M059J (cell line): ENCODE data around the gene KRTCAP3. TPM values are rescaled to one million over a fixed set of nuclear protein-coding genes. Genes with fewer than 3 reads are reported as not detected.
"Not testable (repeated sequence)": the region's sequence is repeated elsewhere in the genome, so short reads cannot be mapped to it uniquely, and the experiment has no call there.

ENCODE experiments used
- DNase-seq: peaks from one replicate; pipeline ENCODE4 v3.0.0-alpha.2; 2012; ENCODE audit warnings: low read depth
- total RNA-seq: library from RNA; depleted of rRNA; stranded (reverse); fragments of >200 nt; shearing (Covaris generic); gene quantifications from 2 replicates; pipeline ENCODE4 v1.2.3, GENCODE V29; 2014; rRNA removed

The KRTCAP3 gene, protein sequence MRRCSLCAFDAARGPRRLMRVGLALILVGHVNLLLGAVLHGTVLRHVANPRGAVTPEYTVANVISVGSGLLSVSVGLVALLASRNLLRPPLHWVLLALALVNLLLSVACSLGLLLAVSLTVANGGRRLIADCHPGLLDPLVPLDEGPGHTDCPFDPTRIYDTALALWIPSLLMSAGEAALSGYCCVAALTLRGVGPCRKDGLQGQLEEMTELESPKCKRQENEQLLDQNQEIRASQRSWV
- total RNA-seq = not detected in 2 replicates

DNA sequence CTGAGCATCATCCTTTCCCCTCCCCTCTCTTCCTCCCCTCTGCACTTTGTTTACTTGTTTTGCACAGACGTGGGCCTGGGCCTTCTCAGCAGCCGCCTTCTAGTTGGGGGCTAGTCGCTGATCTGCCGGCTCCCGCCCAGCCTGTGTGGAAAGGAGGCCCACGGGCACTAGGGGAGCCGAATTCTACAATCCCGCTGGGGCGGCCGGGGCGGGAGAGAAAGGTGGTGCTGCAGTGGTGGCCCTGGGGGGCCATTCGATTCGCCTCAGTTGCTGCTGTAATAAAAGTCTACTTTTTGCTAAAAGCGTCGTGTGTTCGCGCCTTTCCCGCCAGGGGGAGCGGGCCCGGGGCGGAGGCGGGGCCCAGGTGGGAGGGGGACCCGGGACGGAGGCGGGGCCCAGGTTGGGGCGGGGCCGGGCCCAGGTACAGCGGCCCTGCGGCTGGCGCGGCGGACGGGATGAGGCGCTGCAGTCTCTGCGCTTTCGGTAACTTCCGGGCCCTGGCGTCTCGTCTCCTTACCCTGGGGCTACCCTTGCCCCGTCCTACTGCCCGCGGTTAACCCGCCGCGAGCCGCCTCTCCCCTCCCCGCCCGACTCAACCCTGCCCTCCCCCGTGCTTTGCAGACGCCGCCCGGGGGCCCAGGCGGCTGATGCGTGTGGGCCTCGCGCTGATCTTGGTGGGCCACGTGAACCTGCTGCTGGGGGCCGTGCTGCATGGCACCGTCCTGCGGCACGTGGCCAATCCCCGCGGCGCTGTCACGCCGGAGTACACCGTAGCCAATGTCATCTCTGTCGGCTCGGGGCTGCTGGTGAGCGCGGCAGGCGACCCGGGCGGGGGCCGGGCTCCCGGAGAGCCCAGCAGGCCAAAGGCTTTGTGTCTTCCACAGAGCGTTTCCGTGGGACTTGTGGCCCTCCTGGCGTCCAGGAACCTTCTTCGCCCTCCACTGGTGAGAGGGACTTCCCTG is at the start of gene KRTCAP3:
Gene KRTCAP3 (plus strand): TSS at position 424 of the 962 bp plus-strand sequence. CDS start 32 bp downstream, at position 456.
- no peak for DNase-seq

DNA sequence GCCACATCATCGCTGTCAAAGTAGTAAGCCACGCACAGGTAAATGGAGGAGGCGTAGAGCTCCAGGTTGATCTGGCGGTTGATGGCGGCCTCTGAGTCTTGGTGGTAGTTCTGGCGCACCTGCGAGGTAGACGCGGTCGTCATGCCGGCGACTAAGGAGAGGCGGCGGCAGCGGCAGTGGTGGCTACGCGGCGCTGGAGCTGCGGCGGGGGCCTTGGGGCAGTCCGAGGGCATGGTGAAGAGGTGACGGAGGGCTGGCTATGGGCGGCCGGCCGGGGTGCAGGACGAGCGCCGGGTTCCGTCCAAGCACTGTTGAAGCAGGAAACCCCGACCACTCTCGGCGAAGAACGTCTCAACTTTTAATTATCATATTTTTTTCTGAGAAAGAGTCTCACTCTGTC is 49.0 kb upstream of the KRTCAP3 start:
- no peak for DNase-seq

DNA sequence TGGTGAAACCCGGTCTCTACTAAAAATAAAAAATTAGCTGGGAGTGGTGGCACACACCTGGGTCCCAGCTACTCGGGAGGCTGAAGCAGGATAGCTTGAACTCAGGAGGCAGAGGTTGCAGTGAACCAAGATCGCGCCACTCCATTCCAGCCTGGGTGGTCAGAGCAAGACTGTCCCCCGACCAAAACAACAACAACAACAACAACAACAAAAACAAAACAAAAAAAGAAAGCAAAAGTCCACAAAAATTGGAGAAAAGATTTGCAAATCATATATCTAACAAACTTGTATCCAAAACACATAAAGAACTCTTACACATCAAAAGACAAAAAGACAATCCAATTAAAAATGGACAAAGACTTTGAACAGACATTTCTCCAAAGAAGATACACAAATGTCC is 43.2 kb upstream of the KRTCAP3 start:
- no peak for DNase-seq

DNA sequence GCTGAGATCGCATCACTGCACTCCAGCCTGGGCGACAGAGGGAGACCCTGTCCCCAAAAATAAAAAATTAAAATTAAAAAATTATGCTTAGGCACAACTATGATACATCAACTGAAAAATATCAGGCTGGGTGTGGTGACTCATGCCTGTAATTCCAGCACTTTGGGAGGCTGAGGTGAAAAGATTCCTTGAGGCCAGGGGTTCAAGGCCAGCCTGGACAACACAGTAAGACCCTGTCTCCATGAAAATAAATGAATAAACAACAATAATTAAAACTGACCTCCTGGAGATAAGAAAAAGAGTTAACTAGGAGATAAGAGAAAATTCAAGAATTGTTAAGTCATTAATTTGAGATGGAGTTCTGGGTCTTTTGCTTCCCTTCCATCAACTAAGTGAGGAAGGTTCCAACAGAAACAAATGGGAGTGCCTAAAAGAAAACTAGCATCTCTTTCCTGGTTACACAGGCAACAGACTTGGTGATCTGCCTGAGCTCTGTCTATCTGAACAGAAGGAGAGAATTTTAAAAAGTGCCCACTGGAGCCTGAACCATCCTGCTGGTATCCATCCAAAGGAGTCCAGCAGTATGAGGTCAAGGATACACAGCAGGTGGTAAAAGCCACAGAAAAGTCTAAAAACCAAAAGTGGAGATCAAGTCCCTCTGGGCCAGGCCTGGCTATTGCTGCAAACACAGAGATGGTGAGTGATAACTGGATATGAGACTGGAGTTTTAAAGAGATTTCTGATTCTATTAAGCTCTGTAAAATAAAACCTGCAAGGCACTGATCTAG is 41.6 kb upstream of the KRTCAP3 start:
- peak; percentile 36 for DNase-seq

DNA sequence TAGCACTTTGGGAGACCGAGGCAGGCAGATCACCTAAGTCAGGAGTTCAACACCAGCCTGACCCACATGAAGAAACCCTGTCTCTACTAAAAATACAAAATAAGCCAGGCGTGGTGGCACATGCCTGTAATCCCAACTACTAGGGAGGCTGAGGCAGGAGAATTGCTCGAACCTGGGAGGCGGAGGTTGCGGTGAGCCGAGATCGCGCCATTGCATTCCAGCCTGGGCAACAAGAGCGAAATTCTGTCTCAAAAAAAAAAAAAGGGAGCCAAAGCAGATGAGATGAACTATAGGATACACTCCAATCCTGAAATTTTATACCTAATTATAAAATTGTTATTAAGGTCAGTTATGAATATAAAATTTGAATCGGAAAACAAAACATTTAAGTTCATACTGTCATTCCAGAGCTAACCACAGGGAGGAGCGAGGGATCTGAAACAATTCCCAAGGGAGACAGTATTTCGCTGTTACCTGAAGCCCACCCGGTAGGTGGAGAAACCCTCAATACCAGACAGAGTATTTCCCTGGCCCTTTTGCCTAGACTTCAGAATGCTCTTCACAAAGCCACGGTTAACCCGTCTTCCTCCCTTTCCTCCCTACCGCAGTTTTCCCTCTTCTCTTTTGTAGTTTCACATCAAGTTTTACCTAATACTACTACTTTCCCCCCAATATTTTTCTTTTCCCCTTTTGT is 34.2 kb upstream of the KRTCAP3 start:
- peak; percentile 49 for DNase-seq

DNA sequence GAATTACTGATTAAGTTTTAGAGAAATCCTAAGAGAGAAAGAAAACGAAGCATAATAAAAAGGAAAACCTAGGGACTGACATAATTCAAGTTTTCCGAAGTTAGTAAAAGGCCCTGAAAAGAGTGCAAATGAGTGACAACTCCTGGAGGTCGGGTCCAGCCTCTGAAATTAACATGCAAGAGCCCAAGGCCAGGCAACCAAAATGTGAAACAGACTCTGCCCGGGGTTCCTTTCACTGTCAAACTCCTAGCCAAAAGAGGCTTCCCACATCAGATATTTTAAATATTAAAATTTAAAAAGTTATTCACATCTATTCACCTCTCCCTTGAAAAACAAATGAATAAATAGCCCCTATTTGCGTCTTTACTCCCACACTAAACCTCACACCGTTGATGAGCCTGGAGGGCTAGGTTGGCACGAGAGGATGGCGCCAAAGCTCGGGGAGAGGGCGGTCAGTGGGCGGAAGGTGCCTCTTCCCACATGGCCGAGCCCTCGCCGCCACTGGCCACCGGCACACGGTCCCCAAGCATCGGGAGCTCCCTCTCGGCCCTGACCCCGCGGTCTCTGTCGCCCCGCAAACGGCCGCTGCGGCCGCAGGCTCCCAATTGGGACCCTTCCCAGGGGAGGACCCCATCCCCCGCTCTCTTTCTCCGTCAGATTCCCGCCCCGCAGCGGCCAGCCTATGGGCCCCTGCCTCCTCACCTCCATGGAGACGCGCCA is 33.4 kb upstream of the KRTCAP3 start:
- peak; percentile 41 for DNase-seq

DNA sequence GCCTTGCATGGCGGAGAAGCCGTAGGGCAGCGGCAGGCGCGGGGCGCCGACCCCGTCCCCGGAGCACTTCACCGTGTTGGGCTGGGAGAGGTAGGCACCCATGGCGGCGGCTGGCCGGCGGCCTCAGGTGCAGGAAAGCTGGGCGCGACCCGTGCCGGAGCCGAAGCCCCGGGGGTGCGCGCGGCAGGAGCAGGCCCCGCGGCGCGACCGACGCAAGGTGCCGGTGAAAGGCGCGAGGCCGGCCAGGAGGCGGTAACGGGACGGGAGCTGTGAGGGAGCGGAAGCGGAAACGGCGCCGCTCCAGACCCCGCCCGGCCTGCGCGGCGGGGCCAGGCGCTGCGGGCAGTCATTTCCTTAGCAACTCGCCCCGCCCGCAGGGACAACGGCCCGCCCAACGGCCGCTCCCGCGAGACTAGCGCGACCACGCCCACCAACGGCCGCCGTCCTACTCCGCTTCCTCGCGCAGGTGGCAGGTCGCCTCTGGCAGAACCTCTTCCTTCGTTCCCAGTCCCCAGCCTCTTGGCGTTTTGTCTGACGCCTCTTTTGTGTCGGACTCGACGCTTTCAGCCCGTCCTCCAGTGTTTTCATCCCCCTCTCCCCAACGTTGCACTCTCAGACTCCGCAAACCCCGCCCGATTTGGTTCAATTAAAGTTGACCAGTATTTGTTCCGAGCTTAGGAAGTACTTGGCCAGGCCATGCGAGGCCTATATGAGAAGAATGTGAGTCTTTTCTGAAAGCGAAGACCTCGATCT is 32.7 kb upstream of the KRTCAP3 start, which contains the start of gene PPM1G:
Gene PPM1G (minus strand): TSS at position 271 of the 753 bp plus-strand sequence. CDS start 169 bp downstream, at position 102.
- DNase-seq = peak; percentile 91

DNA sequence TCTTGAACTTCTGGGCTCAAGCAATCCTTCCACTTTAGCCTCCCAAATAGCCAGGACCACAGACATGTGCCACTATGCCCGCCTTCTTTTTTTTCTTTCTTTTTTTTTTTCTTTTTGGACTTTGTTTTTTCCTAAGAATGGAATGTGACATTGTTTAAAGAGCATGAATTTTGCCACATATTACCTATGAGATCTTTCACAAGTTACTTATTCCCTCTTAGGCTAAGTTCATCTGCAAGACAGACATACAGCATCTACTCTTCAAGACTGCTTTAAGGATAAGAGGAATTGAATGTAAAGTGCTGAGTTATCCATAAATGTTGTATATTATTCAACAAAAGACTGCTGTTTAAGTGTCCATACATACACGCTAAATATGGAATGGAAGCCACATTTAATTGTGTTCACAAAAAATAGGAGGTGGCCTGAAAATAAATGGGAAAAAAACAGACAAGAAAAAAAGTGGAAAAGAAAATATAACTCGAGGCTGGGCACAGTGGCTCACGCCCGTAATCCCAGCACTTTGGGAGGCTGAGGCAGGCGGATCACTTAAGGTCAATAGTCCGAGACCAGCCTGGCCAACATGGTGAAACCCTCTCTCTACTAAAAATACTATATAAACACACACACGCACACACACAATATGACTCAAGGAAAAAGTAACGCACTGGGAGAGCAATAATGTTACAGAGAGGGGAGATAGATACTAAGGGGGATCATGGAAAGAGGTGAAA is 29.6 kb upstream of the KRTCAP3 start:
- DNase-seq = no peak

DNA sequence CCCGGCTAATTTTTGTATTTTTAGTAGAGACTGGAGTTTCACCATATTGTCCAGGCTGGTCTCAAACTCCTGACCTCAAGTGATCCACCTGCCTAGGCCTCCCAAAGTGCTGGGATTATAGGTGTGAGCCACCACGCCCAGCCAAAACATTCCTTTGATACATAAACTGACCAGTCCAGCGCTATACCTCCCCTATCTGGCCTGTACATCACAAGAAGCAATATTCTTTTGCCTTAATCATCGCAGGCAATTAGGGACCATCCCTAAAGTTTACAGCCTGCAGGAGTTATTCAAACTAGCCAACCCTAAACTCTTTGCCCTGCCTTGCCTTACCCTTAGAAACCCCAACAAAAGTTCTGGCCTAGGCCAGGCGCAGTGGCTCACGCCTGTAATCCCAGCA is 26.0 kb upstream of the KRTCAP3 start:
- no peak for DNase-seq

DNA sequence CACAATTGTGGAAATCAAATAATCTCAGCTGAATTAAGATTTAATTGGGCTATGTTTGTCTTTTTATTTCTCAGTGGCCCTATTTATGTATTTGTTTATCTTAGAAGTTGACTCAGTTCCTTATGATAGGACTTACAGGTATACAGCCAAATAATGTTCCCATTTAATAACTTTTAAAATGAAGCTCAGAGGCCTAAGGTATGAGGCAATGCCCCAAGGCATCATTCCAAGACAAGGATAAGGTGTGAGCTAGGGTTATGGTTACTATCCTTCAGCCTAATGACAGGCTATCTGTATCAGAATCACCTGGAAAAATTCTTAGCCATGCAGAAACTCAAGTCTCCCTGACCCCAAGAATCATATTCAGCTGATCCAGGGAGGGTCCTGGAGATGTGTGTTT is 21.2 kb upstream of the KRTCAP3 start:
- no peak for DNase-seq

DNA sequence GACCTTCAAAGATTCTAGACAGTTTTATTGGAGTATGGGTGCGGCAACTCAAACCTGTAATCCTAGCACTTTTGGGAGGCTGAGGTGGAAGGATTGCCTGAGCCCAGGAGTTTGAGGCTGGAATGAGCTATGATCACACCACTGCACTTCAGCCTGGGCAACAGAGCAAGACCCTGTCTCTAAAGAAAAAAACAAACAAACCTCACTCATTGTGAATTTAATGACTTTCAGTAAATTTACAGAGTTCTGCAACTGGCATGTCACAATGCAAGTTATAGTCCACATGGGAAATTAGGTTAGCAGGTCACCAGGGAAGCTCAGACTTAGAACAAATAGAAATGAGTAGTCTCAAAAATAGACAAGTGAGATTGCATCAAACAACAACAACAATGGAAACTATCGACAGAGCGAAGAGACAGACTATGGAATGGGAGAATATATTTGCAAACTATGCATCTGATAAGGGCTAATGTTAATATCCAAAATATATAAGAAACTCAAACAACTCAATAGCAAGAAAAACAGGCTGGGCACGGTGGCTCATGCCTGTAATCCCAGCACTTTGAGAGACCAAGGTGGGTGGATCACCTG is 20.4 kb upstream of the KRTCAP3 start:
- no peak for DNase-seq

DNA sequence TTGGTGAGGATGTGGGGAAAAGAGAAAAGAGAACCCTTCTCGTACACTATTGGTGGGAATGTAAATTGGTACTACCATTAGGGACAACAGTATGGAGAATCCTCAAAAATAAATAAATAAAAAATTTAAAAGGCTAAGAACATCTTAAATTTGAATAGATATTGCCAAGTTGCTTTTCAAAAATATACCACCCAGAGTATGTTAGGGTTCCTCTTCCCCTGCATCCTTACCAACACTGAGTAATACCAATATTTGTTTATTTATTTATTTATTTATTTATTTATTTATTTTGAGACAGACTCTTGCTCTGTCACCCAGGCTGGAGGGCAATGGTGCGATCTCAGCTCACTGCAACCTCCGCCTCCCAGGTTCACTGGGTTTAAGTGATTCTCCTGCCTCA is 19.2 kb upstream of the KRTCAP3 start:
- DNase-seq = no peak

DNA sequence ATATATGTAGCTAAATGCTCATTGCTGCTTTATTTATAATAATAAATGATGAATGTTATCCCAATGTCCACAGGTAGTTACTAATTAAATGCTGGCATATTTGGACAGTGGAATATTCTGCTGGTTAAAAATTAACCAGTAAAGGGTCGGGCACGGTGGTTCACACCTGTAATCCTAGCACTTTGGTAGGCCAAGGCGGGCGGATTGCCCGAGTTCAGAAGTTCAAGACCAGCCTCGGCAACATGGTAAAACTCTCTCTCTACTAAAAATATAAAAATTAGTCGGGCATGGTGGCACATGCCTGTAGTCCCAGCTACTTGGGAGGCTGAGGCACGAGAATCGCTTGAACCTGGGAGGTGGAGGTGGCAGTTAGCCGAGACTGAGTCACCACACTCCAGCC is 17.1 kb upstream of the KRTCAP3 start:
- not testable (repeated sequence) for DNase-seq

DNA sequence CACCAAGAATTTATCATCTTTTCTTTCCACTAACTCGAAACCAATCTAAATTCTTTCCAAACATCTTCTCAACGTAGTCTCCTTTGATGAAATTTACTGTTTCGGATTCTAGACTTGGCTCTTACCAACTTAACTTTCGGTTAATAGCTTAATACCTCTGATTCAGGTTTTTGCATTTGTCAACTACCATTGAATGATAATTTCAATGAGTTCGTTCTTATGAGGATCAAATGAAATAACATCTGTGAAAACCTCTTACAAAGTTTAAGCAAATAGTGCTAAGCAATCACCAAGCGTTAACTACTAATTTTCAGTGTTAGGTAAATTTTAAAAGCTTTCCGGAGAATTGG is 14.3 kb upstream of the KRTCAP3 start:
- DNase-seq = no peak

DNA sequence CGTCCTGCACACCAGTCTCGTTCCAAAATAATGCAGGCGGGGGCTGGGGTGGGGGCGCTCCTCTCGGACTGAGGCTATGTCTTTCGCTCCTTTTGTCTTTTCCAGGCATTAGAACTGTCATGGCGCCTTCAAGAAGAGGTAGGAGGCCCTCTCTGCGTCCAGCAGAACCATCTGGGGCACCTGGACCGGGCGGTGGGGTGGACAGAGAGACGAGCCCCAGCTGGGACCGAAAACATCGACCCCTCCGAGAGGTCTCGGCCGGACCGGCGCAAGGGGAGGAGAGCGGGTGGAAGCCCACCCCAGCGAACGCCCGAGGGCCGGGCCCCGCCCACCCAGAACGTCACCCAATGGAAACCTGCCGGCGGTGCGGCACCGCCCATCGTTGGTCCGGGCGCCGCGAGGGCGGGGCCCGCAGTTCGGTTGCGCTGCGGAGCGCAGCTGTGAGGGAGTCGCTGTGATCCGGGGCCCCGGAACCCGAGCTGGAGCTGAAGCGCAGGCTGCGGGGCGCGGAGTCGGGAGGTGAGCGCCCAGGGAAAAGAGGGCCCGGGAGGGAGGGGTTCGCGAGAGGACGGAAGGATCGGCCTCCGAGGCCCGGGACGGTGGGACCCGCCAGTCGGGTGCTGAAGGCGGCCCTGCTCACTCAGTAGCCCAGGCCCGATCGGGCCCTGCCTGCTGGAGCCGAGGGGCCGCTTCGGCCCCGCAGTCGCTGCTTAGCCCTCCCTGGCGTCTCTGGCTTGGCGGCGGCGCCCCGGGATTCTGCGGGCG is 13.8 kb upstream of the KRTCAP3 start, which contains the start of gene NRBP1:
Gene NRBP1 (plus strand): TSS at position 419 of the 765 bp plus-strand sequence. CDS start 4,643 bp downstream, outside the sequence.
- DNase-seq = peak; percentile 89

DNA sequence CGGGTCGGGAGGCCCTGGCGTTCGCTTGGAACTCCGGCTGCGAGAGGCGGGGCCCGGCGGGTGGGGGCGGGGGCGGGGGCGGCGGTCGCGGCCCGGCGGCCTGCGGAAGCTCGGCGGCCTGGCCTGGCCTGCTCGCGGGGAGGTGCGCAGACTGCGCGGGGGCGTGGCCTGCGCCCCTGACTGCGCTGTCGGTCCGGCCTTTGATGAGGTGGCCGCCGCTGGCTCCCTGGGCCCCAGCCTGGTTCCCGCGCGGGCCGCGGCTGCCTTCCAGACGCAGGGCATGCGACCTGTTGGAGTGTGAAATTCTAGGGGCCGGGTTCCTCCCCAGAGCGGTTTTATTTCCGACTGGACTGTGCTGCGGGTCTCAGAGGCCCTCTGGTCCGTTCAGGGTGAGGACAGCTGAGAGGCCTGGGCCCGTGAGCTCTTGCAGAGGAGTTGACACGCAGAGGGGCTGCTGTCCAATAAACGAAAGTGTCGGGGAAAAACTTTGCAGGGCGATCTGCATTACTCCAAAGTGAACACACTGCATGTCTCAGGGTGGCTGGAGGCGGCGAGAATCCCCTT is 13.1 kb upstream of the KRTCAP3 start:
- peak; percentile 83 for DNase-seq

DNA sequence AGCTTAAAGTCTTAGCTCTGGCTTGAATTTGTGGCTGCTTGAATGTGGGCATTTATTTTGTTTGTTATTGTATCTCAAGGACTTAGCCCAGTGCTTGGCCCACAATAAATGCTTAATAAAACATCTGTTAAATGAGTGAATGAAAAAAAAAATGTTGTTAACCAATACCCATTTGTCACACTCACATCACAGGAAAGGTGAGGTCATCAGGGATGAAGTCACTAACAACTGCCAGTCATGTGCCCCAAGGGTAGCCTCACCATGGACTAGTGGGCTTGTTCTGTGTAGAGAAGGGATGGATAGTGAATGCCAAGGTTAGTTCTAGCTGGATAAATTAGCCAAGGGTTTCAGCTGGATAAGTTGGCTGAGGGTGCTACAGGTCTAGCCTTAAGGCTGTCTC is 10.8 kb upstream of the KRTCAP3 start:
- peak; percentile 67 for DNase-seq

DNA sequence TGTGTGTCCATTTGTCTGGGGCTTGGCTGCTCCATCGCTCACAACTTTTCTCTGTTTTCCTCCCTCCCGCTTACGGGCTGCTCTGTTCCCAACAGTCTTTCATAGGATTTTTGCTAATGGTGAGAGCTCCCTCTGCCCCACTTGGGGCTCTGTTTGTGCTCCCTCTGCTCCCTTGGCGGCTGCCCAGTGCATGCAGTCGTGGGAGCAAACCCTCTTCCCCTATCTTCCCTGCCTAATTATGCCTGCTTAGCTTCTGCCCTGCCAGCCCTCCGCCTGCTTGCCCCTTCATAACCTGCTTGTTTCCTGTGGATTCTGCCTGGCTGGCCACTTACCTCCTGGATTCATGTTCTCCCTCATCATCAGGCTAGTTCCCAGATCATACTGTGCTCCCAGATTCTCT is 6.6 kb upstream of the KRTCAP3 start:
- DNase-seq = no peak
